NT2/D1 (cell line): ENCODE data around the gene C5orf34.

Source experiments
- YY1 ChIP-seq: IDR thresholded peaks from 2 replicates; pipeline ENCODE4 v1.6.1; 2011; ENCODE audit not compliant: insufficient read length, insufficient read depth
- ZNF274 ChIP-seq: IDR thresholded peaks from 2 replicates; pipeline ENCODE4 v1.6.1; 2011; ENCODE audit warnings: mild to moderate bottlenecking, low read depth, low read length

DNA sequence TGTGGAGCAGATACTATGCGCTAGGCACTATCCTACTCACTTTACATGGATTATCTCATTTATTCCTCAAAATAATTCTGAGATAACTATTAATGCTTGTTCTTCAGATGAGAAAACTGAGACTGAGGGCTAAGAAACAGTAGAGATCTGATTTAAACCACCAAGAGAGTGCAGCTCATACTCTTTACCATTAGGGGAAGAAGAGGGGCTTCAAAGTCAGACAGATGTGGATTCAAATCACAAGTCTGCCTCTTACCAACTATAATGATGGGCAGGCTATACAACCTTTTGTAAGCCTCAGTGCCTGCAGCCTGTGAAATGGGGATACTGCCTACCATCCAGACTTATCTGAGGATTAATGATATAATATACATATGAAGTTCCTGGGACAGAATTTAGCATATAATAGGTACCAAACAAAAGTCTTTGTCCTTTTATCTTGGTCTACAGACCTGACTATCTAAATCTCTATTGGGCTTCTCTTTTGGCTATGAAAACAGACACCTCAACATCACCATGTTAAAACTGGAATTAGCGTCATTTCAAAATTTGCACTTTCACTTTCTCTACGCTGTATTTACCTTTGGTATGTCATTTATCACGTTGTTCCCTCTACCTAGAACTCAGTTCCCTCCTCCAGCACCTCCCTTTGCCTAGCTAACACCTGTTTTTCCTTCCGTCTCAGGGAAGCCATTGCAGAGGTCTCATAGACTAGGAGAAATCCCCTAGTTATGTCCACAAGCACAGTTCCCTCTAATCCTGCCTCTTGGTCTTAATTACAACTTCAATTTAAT lies 17.4 kb downstream of the C5orf34 start:
- TF ChIP-seq ZNF274, result no peak
- TF ChIP-seq YY1, result no peak
